ENCODE results near the gene C1QTNF1. TPM values are rescaled to one million over a fixed set of nuclear protein-coding genes. Genes with fewer than 3 reads are reported as not detected.

The C1QTNF1 gene
- total RNA-seq, 1 donor: 13.8 TPM

- no peaks in the 10 kb centered on the region for H3K9me3 ChIP-seq (ENCODE audit: low read depth, low read length)
- H3K79me2 ChIP-seq (ENCODE audit: insufficient read depth, low read length): peaks cover 4% of the 10 kb centered on the region
- H2AFZ ChIP-seq (ENCODE audit: low read length): peak overlapping the region; percentile 79
- peak overlapping the region; percentile 94 for H3K4me2 ChIP-seq (ENCODE audit: insufficient read depth, low read length)
- peaks cover 11% of the 10 kb centered on the region for H3K4me1 ChIP-seq (ENCODE audit: insufficient read depth, low read length)
- no peak for TF ChIP-seq CTCF (IDR thresholded peaks at IDR 0.05; ENCODE audit: extremely low read depth, low read depth, low read length)
- peaks cover 18% of the 10 kb centered on the region for H3K36me3 ChIP-seq (ENCODE audit: insufficient read depth, low read length)
- DNase-seq (ENCODE audit: insufficient read length, low spot score, missing footprints): peak; percentile 93
- peak overlapping the region; percentile 57 for H3K27ac ChIP-seq (ENCODE audit: low read depth, low read length)
- no peaks in the 10 kb centered on the region for H3K27me3 ChIP-seq (ENCODE audit: insufficient read depth, low read length)
- H3K4me3 ChIP-seq (ENCODE audit: insufficient read depth, low read length): peak overlapping the region; percentile 70
- H4K20me1 ChIP-seq (ENCODE audit: insufficient read depth, low read length): no peaks in the 10 kb centered on the region
Observed at GRCh38 chr17:78986649-78987328, 37.2 kb upstream of the C1QTNF1 start.

- peaks cover 9% of the 10 kb centered on the region for H4K20me1 ChIP-seq (ENCODE audit: insufficient read depth, low read length)
- peaks cover 11% of the 10 kb centered on the region for H3K4me1 ChIP-seq (ENCODE audit: insufficient read depth, low read length)
- H3K27me3 ChIP-seq (ENCODE audit: insufficient read depth, low read length): no peaks in the 10 kb centered on the region
- TF ChIP-seq CTCF (IDR thresholded peaks at IDR 0.05; ENCODE audit: extremely low read depth, low read depth, low read length): no peak
- no peak overlapping the region for H3K4me2 ChIP-seq (ENCODE audit: insufficient read depth, low read length)
- H3K9me3 ChIP-seq (ENCODE audit: low read depth, low read length): no peaks in the 10 kb centered on the region
- H3K79me2 ChIP-seq (ENCODE audit: insufficient read depth, low read length): peaks cover 16% of the 10 kb centered on the region
- DNase-seq (ENCODE audit: insufficient read length, low spot score, missing footprints): no peak
- H3K36me3 ChIP-seq (ENCODE audit: insufficient read depth, low read length): peaks cover 30% of the 10 kb centered on the region
- H3K4me3 ChIP-seq (ENCODE audit: insufficient read depth, low read length): no peak overlapping the region
- no peak overlapping the region for H2AFZ ChIP-seq (ENCODE audit: low read length)
- H3K27ac ChIP-seq (ENCODE audit: low read depth, low read length): no peak overlapping the region
Observed at GRCh38 chr17:78988152-78988551, 35.8 kb upstream of the C1QTNF1 start.

- Histone ChIP-seq H3K9me3 (ENCODE audit: low read depth, low read length) (no peaks in the 10 kb centered on the region), H3K36me3 (ENCODE audit: insufficient read depth, low read length) (peaks cover 48% of the 10 kb centered on the region), H3K4me1 (ENCODE audit: insufficient read depth, low read length) (peaks cover 11% of the 10 kb centered on the region), H3K27me3 (ENCODE audit: insufficient read depth, low read length) (no peaks in the 10 kb centered on the region), H4K20me1 (ENCODE audit: insufficient read depth, low read length) (peaks cover 16% of the 10 kb centered on the region), H2AFZ (ENCODE audit: low read length) (no peak overlapping the region), H3K79me2 (ENCODE audit: insufficient read depth, low read length) (peaks cover 35% of the 10 kb centered on the region), H3K4me2 (ENCODE audit: insufficient read depth, low read length) (no peak overlapping the region), H3K27ac (ENCODE audit: low read depth, low read length) (no peak overlapping the region), H3K4me3 (ENCODE audit: insufficient read depth, low read length) (no peak overlapping the region)
- TF ChIP-seq CTCF (IDR thresholded peaks at IDR 0.05; ENCODE audit: extremely low read depth, low read depth, low read length): no peak
- peak; percentile 39 for DNase-seq (ENCODE audit: insufficient read length, low spot score, missing footprints)
Observed at GRCh38 chr17:78990349-78991016, 33.5 kb upstream of the C1QTNF1 start.

- TF ChIP-seq CTCF (IDR thresholded peaks at IDR 0.05; ENCODE audit: extremely low read depth, low read depth, low read length): no peak
- peak; percentile 79 for DNase-seq (ENCODE audit: insufficient read length, low spot score, missing footprints)
- no peaks in the 10 kb centered on the region for H3K27me3 ChIP-seq (ENCODE audit: insufficient read depth, low read length)
- H2AFZ ChIP-seq (ENCODE audit: low read length): no peak overlapping the region
- no peak overlapping the region for H3K4me3 ChIP-seq (ENCODE audit: insufficient read depth, low read length)
- H3K27ac ChIP-seq (ENCODE audit: low read depth, low read length): no peak overlapping the region
- no peak overlapping the region for H3K4me2 ChIP-seq (ENCODE audit: insufficient read depth, low read length)
- H3K79me2 ChIP-seq (ENCODE audit: insufficient read depth, low read length): peaks cover 42% of the 10 kb centered on the region
- H3K9me3 ChIP-seq (ENCODE audit: low read depth, low read length): no peaks in the 10 kb centered on the region
- peaks cover 10% of the 10 kb centered on the region for H3K4me1 ChIP-seq (ENCODE audit: insufficient read depth, low read length)
- H3K36me3 ChIP-seq (ENCODE audit: insufficient read depth, low read length): peaks cover 50% of the 10 kb centered on the region
- H4K20me1 ChIP-seq (ENCODE audit: insufficient read depth, low read length): peaks cover 21% of the 10 kb centered on the region
Observed at GRCh38 chr17:78991017-78991738, 32.8 kb upstream of the C1QTNF1 start.
